HL-60/S4 treated with phorbol 12-myristate 13-acetate at 8.2 ng/mL for 4 days and 3 days (cell line): ENCODE data around the gene CCDC14.
"Not testable (repeated sequence)": the region's sequence is repeated elsewhere in the genome, so short reads cannot be mapped to it uniquely, and the experiment has no call there.

Source experiments
- in situ Hi-C: fragments of 300-500 bp; cut with MboI; formaldehyde crosslinking; loops from 2 replicates; pipeline ENCODE4 v1.15.0; 2022; ENCODE audit warnings: low sequenced_read_pairs

CCDC14 gene

GRCh38 chr3:123960781-123961507, at the start of gene CCDC14:
Gene CCDC14 (minus strand): TSS chr3:123961229. CDS start chr3:123961173, 56 bp downstream.
- in situ Hi-C loops: no loop called here

- in situ Hi-C loops: not testable (repeated sequence)
Observed at GRCh38 chr3:124008321-124008720, 47.3 kb upstream of the CCDC14 start.

- in situ Hi-C loops: no loop called here
Observed at GRCh38 chr3:124007186-124007585, 46.2 kb upstream of the CCDC14 start.

GRCh38 chr3:124002405-124003079, 41.5 kb upstream of the CCDC14 start:
- in situ Hi-C loops: not testable (repeated sequence)

- in situ Hi-C loops: not testable (repeated sequence)
Observed at GRCh38 chr3:124001366-124001765, 40.3 kb upstream of the CCDC14 start.

- in situ Hi-C loops: no loop called here
Observed at GRCh38 chr3:123997543-123997942, 36.5 kb upstream of the CCDC14 start.

- in situ Hi-C loops: no loop called here
Observed at GRCh38 chr3:123993818-123994217, 32.8 kb upstream of the CCDC14 start.

- in situ Hi-C loops: not testable (repeated sequence)
Observed at GRCh38 chr3:123991730-123992588, 30.9 kb upstream of the CCDC14 start, which contains the start of gene ROPN1. Gene ROPN1 (minus strand): TSS chr3:123992124. CDS start chr3:123980481, 11,643 bp downstream.

- in situ Hi-C loops: no loop called here
Observed at GRCh38 chr3:123986427-123986826, 25.4 kb upstream of the CCDC14 start.

GRCh38 chr3:123984957-123985356, 23.9 kb upstream of the CCDC14 start:
- in situ Hi-C loops: no loop called here

GRCh38 chr3:123984350-123984749, 23.3 kb upstream of the CCDC14 start:
- in situ Hi-C loops: no loop called here

- in situ Hi-C loops: not testable (repeated sequence)
Observed at GRCh38 chr3:123981317-123981716, 20.3 kb upstream of the CCDC14 start.

- in situ Hi-C loops: no loop called here
Observed at GRCh38 chr3:123980539-123980938, 19.5 kb upstream of the CCDC14 start.

GRCh38 chr3:123979525-123980501, 18.8 kb upstream of the CCDC14 start:
- in situ Hi-C loops: not testable (repeated sequence)

- in situ Hi-C loops: not testable (repeated sequence)
Observed at GRCh38 chr3:123976904-123977303, 15.9 kb upstream of the CCDC14 start.

GRCh38 chr3:123976181-123976898, 15.3 kb upstream of the CCDC14 start:
- in situ Hi-C loops: not testable (repeated sequence)

GRCh38 chr3:123975030-123975429, 14.0 kb upstream of the CCDC14 start:
- in situ Hi-C loops: not testable (repeated sequence)

GRCh38 chr3:123971406-123971805, 10.4 kb upstream of the CCDC14 start:
- in situ Hi-C loops: no loop called here

GRCh38 chr3:123967260-123967659, 6.2 kb upstream of the CCDC14 start:
- in situ Hi-C loops: not testable (repeated sequence)
